Liver (tissue), 9 donors: Measurements from ENCODE around the gene RPL7A. TPM values are rescaled to one million over a fixed set of nuclear protein-coding genes. Genes with fewer than 3 reads are reported as not detected.

Source experiments
- DNase-seq: peaks from one replicate; pipeline ENCODE4 v3.0.0-alpha.2; 2017; ENCODE audit warnings: low spot score
- H3K27ac ChIP-seq, 2 donors: one replicate each; pipeline ENCODE4 v1.7.0; 2013; ENCODE audit warnings: inconsistent platforms in 2 of 2, low read length in 2 of 2, control low read depth in 1 of 2, low read depth in 1 of 2, mild to moderate bottlenecking in 1 of 2
- H3K27me3 ChIP-seq, 4 donors: one replicate each; pipeline versions ENCODE4 v1.6.1 to v1.7.0; 2013; ENCODE audit warnings: low read length in 3 of 4, inconsistent platforms in 1 of 4, mild to moderate bottlenecking in 1 of 4, moderate library complexity in 1 of 4; ENCODE audit not compliant: control insufficient read depth in 4 of 4, insufficient read depth in 4 of 4
- H3K36me3 ChIP-seq, 4 donors: one replicate each; pipeline versions ENCODE4 v1.6.1 to v1.7.0; 2013; ENCODE audit warnings: low read length in 3 of 4, mild to moderate bottlenecking in 3 of 4, low read depth in 1 of 4, moderate library complexity in 1 of 4; ENCODE audit not compliant: control insufficient read depth in 4 of 4, insufficient read depth in 3 of 4
- H3K4me1 ChIP-seq, 4 donors: one replicate each; pipeline versions ENCODE4 v1.6.1 to v1.7.0; 2013; ENCODE audit warnings: low read length in 3 of 4, mild to moderate bottlenecking in 3 of 4, moderate library complexity in 1 of 4; ENCODE audit not compliant: control insufficient read depth in 4 of 4, insufficient read depth in 4 of 4
- H3K4me3 ChIP-seq, 3 donors: one replicate each; pipeline versions ENCODE4 v1.6.1 to v1.7.0; 2013; ENCODE audit warnings: low read length in 3 of 3, control low read depth in 1 of 3, low read depth in 1 of 3, mild to moderate bottlenecking in 1 of 3
- H3K9ac ChIP-seq, 2 donors: one replicate each; pipeline ENCODE4 v1.7.0; 2013; ENCODE audit warnings: low read length in 2 of 2, mild to moderate bottlenecking in 2 of 2, moderate library complexity in 2 of 2, control low read depth in 1 of 2, low read depth in 1 of 2
- H3K9me3 ChIP-seq, 4 donors: one replicate each; pipeline versions ENCODE4 v1.6.1 to v1.7.0; 2013; ENCODE audit warnings: low read length in 3 of 4; ENCODE audit not compliant: control insufficient read depth in 4 of 4
- ATF3 ChIP-seq: IDR thresholded peaks from 2 replicates; pipeline ENCODE4 v1.6.1; 2016; ENCODE audit warnings: antibody characterized with exemption
- CTCF ChIP-seq: fragments of 150-350 bp; IDR thresholded peaks from 2 replicates; pipeline ENCODE4 v1.5.1; 2017; ENCODE audit warnings: improper control_type of control experiment, low read depth, low read length; ENCODE audit not compliant: missing input control
- EGR1 ChIP-seq, 2 donors: IDR thresholded peaks; 2 replicates each; pipeline ENCODE4 v1.6.1; 2016 to 2018; ENCODE audit warnings: antibody characterized with exemption in 2 of 2, low read depth in 2 of 2
- FOXA1 ChIP-seq: IDR thresholded peaks from 2 replicates; pipeline ENCODE4 v1.6.1; 2016; ENCODE audit warnings: antibody characterized with exemption
- FOXA2 ChIP-seq: IDR thresholded peaks from 2 replicates; pipeline ENCODE4 v1.6.1; 2016; ENCODE audit warnings: antibody characterized with exemption
- GABPA ChIP-seq, 2 donors: IDR thresholded peaks in 1 of 2; conservative IDR thresholded peaks in 1 of 2; 2 replicates each; pipeline ENCODE4 v1.6.1; 2016; ENCODE audit warnings: antibody characterized with exemption in 2 of 2, mild to moderate bottlenecking in 1 of 2, moderate library complexity in 1 of 2
- HNF4A ChIP-seq, 2 donors: conservative IDR thresholded peaks; 2 replicates each; pipeline ENCODE4 v1.6.1; 2016; ENCODE audit warnings: antibody characterized with exemption in 2 of 2, mild to moderate bottlenecking in 2 of 2
- HNF4G ChIP-seq: IDR thresholded peaks from 2 replicates; pipeline ENCODE4 v1.6.1; 2016; ENCODE audit warnings: antibody characterized with exemption
- NR2F2 ChIP-seq: IDR thresholded peaks from 2 replicates; pipeline ENCODE4 v1.6.1; 2016; ENCODE audit warnings: antibody characterized with exemption
- RAD21 ChIP-seq, 2 donors: IDR thresholded peaks; 2 replicates each; pipeline ENCODE4 v1.6.1; 2016; ENCODE audit warnings: antibody characterized with exemption in 2 of 2, mild to moderate bottlenecking in 2 of 2
- REST ChIP-seq: IDR thresholded peaks from 2 replicates; pipeline ENCODE4 v1.6.1; 2016; ENCODE audit warnings: antibody characterized with exemption, mild to moderate bottlenecking
- RXRA ChIP-seq, 2 donors: IDR thresholded peaks; 2 replicates each; pipeline ENCODE4 v1.6.1; 2017 to 2018; ENCODE audit warnings: antibody characterized with exemption in 2 of 2, mild to moderate bottlenecking in 1 of 2
- SP1 ChIP-seq: IDR thresholded peaks from 2 replicates; pipeline ENCODE4 v1.6.1; 2018; ENCODE audit warnings: antibody characterized with exemption, mild to moderate bottlenecking
- ZBTB33 ChIP-seq: IDR thresholded peaks from 2 replicates; pipeline ENCODE4 v1.6.1; 2016; ENCODE audit warnings: antibody characterized with exemption
- WGBS: extraction: QIAGEN DNeasy Blood & Tissue Kit; methylation state at CpG from one replicate; pipeline ENCODE4 v1.1.7; 2013; 5-methylcytosine and 5-hydroxymethylcytosine counted together
- polyA plus RNA-seq, 2 donors: library from polyadenylated mRNA; stranded (reverse) in 1 of 2; unstranded in 1 of 2; fragments of 200-250 nt in 1 of 2; fragments of >200 nt in 1 of 2; fragmentation: Nextera tagmentation in 1 of 2; extraction: Ambion mirVana in 1 of 2; gene quantifications; one replicate each; pipeline versions ENCODE4 v1.2.1 to v1.2.3, GENCODE V29; 2013 to 2015
- total RNA-seq, 2 donors: library from RNA; depleted of rRNA; stranded (reverse); fragments of >200 nt; gene quantifications; one replicate each; pipeline ENCODE4 v1.2.3, GENCODE V29; 2014
- donor health status: healthy.
- donor health status: healthy.
- donor health status: healthy.
- donor health status: healthy.
- donor health status: healthy.

Gene RPL7A
- total and polyA plus RNA-seq, 4 donors = 215 to 930 (median 704) TPM

- H3K9me3 ChIP-seq = no peaks in the 10 kb centered on the region
- TF ChIP-seq HNF4G (no peak), FOXA1 (no peak), RAD21 (IDR thresholded peaks at IDR 0.05) (no peak), FOXA2 (no peak), CTCF (no peak), NR2F2 (no peak), EGR1 (IDR thresholded peaks at IDR 0.05; ENCODE audit: low read depth in 2 of 2) (no peak), SP1 (no peak), REST (no peak), HNF4A (conservative IDR thresholded peaks at IDR 0.05) (no peak)
- no peaks in the 10 kb centered on the region for H3K27me3 ChIP-seq
- no peaks in the 10 kb centered on the region for H3K36me3 ChIP-seq
- no peak overlapping the region for H3K27ac ChIP-seq
- no peak overlapping the region for H3K4me3 ChIP-seq
- 95% methylated on average over 12 of the region's 12 CpGs for WGBS
- H3K9ac ChIP-seq = no peak overlapping the region
- H3K4me1 ChIP-seq = no peaks in the 10 kb centered on the region
- DNase-seq = no peak
These were observed 41.1 kb downstream of the RPL7A start for GRCh38 chr9:133389025-133389557.

GRCh38 chr9:133389562-133389961 lies 41.5 kb downstream of the RPL7A start:
- no peak for DNase-seq
- H3K4me1 ChIP-seq = no peaks in the 10 kb centered on the region
- no peaks in the 10 kb centered on the region for H3K36me3 ChIP-seq
- no peak overlapping the region for H3K9ac ChIP-seq
- no peaks in the 10 kb centered on the region for H3K27me3 ChIP-seq
- no peaks in the 10 kb centered on the region for H3K9me3 ChIP-seq
- no peak overlapping the region for H3K4me3 ChIP-seq
- TF ChIP-seq CTCF (no peak), FOXA2 (no peak), RXRA (IDR thresholded peaks at IDR 0.05) (no peak), ZBTB33 (no peak), ATF3 (no peak), GABPA (IDR thresholded peaks at IDR 0.05 in 1 of 2, conservative IDR thresholded peaks at IDR 0.05 in 1 of 2) (no peak), HNF4A (conservative IDR thresholded peaks at IDR 0.05) (no peak), HNF4G (no peak)
- no peak overlapping the region for H3K27ac ChIP-seq
- 90% methylated on average over 13 of the region's 13 CpGs for WGBS
